K562 (cell line): Measurements from ENCODE around the gene PRSS53. TPM values are rescaled to one million over a fixed set of nuclear protein-coding genes. Genes with fewer than 3 reads are reported as not detected.

Source experiments
- ARID2 ChIP-seq: fragments of 450-650 bp; IDR thresholded peaks from 2 replicates; pipeline ENCODE4 v1.6.1; 2017; ENCODE audit warnings: antibody characterized with exemption, mild to moderate bottlenecking
- E4F1 ChIP-seq: fragments of 250-450 bp; sonication (Bioruptor Pico); IDR thresholded peaks from 2 replicates; pipeline ENCODE4 v1.5.0; 2021; ENCODE audit warnings: mild to moderate bottlenecking, borderline replicate concordance
- FUS ChIP-seq: fragments of 200-400 bp; formaldehyde crosslinking; optimal IDR thresholded peaks from 2 replicates; pipeline ENCODE3; 2017; ENCODE audit warnings: low read depth, low read length
- ILF3 ChIP-seq: fragments of 450-650 bp; IDR thresholded peaks from 2 replicates; pipeline ENCODE4 v1.6.1; 2018; ENCODE audit warnings: antibody characterized with exemption, mild to moderate bottlenecking, moderate library complexity, borderline replicate concordance
- IRF9 ChIP-seq: fragments of 450-650 bp; IDR thresholded peaks from 2 replicates; pipeline ENCODE4 v1.6.1; 2016; ENCODE audit warnings: missing biosample characterization, missing genetic modification characterization
- KLF1 ChIP-seq: fragments of 450-650 bp; IDR thresholded peaks from 2 replicates; pipeline ENCODE4 v1.6.1; 2016; ENCODE audit warnings: missing genetic modification characterization, missing compliant biosample characterization
- KLF16 ChIP-seq: IDR thresholded peaks from 2 replicates; pipeline ENCODE4 v1.6.1; 2016; ENCODE audit warnings: antibody characterized with exemption
- NR2F6 ChIP-seq: fragments of 450-650 bp; formaldehyde crosslinking; IDR thresholded peaks from 2 replicates; pipeline ENCODE4 v1.4.0; 2020; ENCODE audit warnings: mild to moderate bottlenecking
- RCOR1 ChIP-seq, 2 experiments: IDR thresholded peaks; 2 replicates each; pipeline ENCODE4 v1.6.1; 2012; ENCODE audit warnings: low read depth in 2 of 2, low read length in 2 of 2, borderline replicate concordance in 1 of 2, improper control_type of control experiment in 1 of 2
- SMAD2 ChIP-seq: fragments of 150-350 bp; IDR thresholded peaks from 2 replicates; pipeline ENCODE4 v1.6.1; 2014; ENCODE audit warnings: low read depth, mild to moderate bottlenecking, low read length
- SMC3 ChIP-seq: conservative IDR thresholded peaks from 2 replicates; pipeline ENCODE4 v1.6.1; 2011; ENCODE audit warnings: low read depth, low read length, improper control_type of control experiment; ENCODE audit not compliant: insufficient read depth
- SPI1 ChIP-seq: IDR thresholded peaks from 2 replicates; pipeline ENCODE4 v1.6.1; 2011; ENCODE audit warnings: low read depth, low read length, control low read depth, borderline replicate concordance
- TAF1 ChIP-seq: IDR thresholded peaks from 2 replicates; pipeline ENCODE4 v1.6.1; 2011; ENCODE audit warnings: mild to moderate bottlenecking, low read length, moderate library complexity; ENCODE audit not compliant: insufficient read depth, control insufficient read depth, severe bottlenecking; ENCODE audit errors: extremely low read depth
- TAF15 ChIP-seq: fragments of 200-400 bp; formaldehyde crosslinking; IDR thresholded peaks from 2 replicates; pipeline ENCODE4 v1.6.1; 2017; ENCODE audit warnings: mild to moderate bottlenecking, low read depth, low read length, moderate library complexity
- THAP7 ChIP-seq: fragments of 250-450 bp; sonication (Bioruptor Pico); IDR thresholded peaks from 2 replicates; pipeline ENCODE4 v1.5.0; 2021
- TRIM25 ChIP-seq: fragments of 450-650 bp; IDR thresholded peaks from 2 replicates; pipeline ENCODE4 v1.7.0; 2016; ENCODE audit warnings: borderline replicate concordance
- ZNF133 ChIP-seq: fragments of 250-450 bp; sonication (Bioruptor Pico); IDR thresholded peaks from 2 replicates; pipeline ENCODE4 v1.4.0; 2020; ENCODE audit warnings: mild to moderate bottlenecking
- ZNF146 ChIP-seq: IDR thresholded peaks from one replicate; pipeline ENCODE4 v1.6.1; 2018; ENCODE audit warnings: missing compliant biosample characterization; ENCODE audit not compliant: unreplicated experiment
- ZNF175 ChIP-seq: fragments of 200-800 bp; sonication (Bioruptor generic); IDR thresholded peaks from 2 replicates; pipeline ENCODE4 v1.6.1; 2016; ENCODE audit warnings: low read depth, mild to moderate bottlenecking, missing genetic modification characterization, missing compliant biosample characterization
- ZNF324 ChIP-seq: fragments of 250-450 bp; sonication (Bioruptor Pico); IDR thresholded peaks from 2 replicates; pipeline ENCODE4 v1.4.0; 2020; ENCODE audit warnings: mild to moderate bottlenecking
- polyA plus RNA-seq, 8 experiments: library from polyadenylated mRNA; depleted of rRNA in 4 of 8; stranded (reverse) in 5 of 8; unstranded in 3 of 8; fragments of >200 nt; fragmentation: Nextera tagmentation in 2 of 8; fragmentation: Illumina TruSeq in 1 of 8; extraction: Ambion mirVana in 2 of 8; extraction: Trizol in 1 of 8; gene quantifications; 2 replicates each; pipeline versions ENCODE4 v1.2.1 to v1.2.3, GENCODE V29; 2011 to 2014; ENCODE audit warnings: inconsistent platforms in 1 of 8, missing spikeins in 1 of 8
- total RNA-seq, 7 experiments: library from RNA; depleted of rRNA in 6 of 7; stranded (reverse); fragments of >200 nt in 6 of 7; fragmentation: Illumina TruSeq in 2 of 7; extraction: Trizol in 2 of 7; gene quantifications; 2 replicates each; pipeline versions ENCODE4 v1.2.1 to v1.2.3, GENCODE V29; 2011 to 2021; ENCODE audit warnings: low replicate concordance in 1 of 7

The PRSS53 gene
- total and polyA plus RNA-seq, 9 of the 15 experiments (the other 6 are each of a cell fraction or from before 2014, with no cell fraction given) = 0.40 to 1.9 (median 0.78) TPM; not detected in 2

GRCh38 chr16:31128711-31129567, 40.2 kb upstream of the PRSS53 start (continued):
- TF ChIP-seq ZNF175 (CRISPR knock-in tag) = 0 out of 2 replicates have a peak, but pooled peaks have one; percentile 55
- no peak for TF ChIP-seq SMAD2
- TF ChIP-seq NR2F6 = no peak
- TF ChIP-seq KLF1 (tag) = no peak
- TF ChIP-seq SPI1 = peak; percentile 91
- TF ChIP-seq THAP7 (CRISPR knock-in tag) = no peak
- TF ChIP-seq RCOR1 (IDR thresholded peaks at IDR 0.05; ENCODE audit: borderline replicate concordance in 1 of 2, low read depth in 2 of 2, low read length in 2 of 2) = peak in 1 of 2 experiments; percentile 79; a peak in 2 of 4 replicates
- no peak for TF ChIP-seq ZNF146
- no peak for TF ChIP-seq ZNF133
- TF ChIP-seq FUS = no peak
- no peak for TF ChIP-seq TAF15
- TF ChIP-seq ZNF324 = no peak
- no peak for TF ChIP-seq E4F1
- TF ChIP-seq TAF1 = peak; percentile 44
- no peak for TF ChIP-seq ILF3
- no peak for TF ChIP-seq TRIM25
- TF ChIP-seq IRF9 = no peak
- TF ChIP-seq SMC3 = no peak
- TF ChIP-seq ARID2 = no peak
- no peak for TF ChIP-seq KLF16
